ENCODE results near the gene CROCC2.

Gene CROCC2

GRCh38 chr2:240911641-240912265 lies 5.6 kb downstream of the CROCC2 start:
- DNase-seq = peak; percentile 0 to 2

- DNase-seq = no peak
Observed at GRCh38 chr2:240912878-240913809, 7.0 kb downstream of the CROCC2 start.

GRCh38 chr2:240913810-240914644 lies 7.9 kb downstream of the CROCC2 start:
- DNase-seq = peak; percentile 7 to 19

GRCh38 chr2:240914645-240915525 lies 8.7 kb downstream of the CROCC2 start:
- DNase-seq = no peak

GRCh38 chr2:240915526-240916341 lies 9.6 kb downstream of the CROCC2 start:
- no peak for DNase-seq

GRCh38 chr2:240916571-240917008 lies 10.5 kb downstream of the CROCC2 start:
- no peak for DNase-seq

- no peak for DNase-seq
Observed at GRCh38 chr2:240917009-240917683, 11.0 kb downstream of the CROCC2 start.

GRCh38 chr2:240917684-240918257 lies 11.6 kb downstream of the CROCC2 start:
- no peak for DNase-seq

- no peak for DNase-seq
Observed at GRCh38 chr2:240918258-240919091, 12.3 kb downstream of the CROCC2 start.

- no peak for DNase-seq
Observed at GRCh38 chr2:240919161-240919781, 13.1 kb downstream of the CROCC2 start.

GRCh38 chr2:240919786-240920782 lies 13.9 kb downstream of the CROCC2 start:
- DNase-seq = no peak

GRCh38 chr2:240920783-240921231 lies 14.7 kb downstream of the CROCC2 start:
- no peak for DNase-seq

- no peak for DNase-seq
Observed at GRCh38 chr2:240921311-240921994, 15.3 kb downstream of the CROCC2 start.

- DNase-seq = no peak
Observed at GRCh38 chr2:240921995-240922244, 15.8 kb downstream of the CROCC2 start.

- DNase-seq = no peak
Observed at GRCh38 chr2:240922245-240922981, 16.3 kb downstream of the CROCC2 start.

- DNase-seq = no peak
Observed at GRCh38 chr2:240922982-240923537, 16.9 kb downstream of the CROCC2 start.

Data from Kasumi-1 (cell line).